NCI-H2107 treated with DMSO at 0.1 percent for 48 hours (cell line): Measurements from ENCODE around the gene LCE2D.

Source experiments
- DNase-seq: peaks from one replicate; lab custom pipeline; 2025; ENCODE audit not compliant: unreplicated experiment; lab: John Stamatoyannopoulos, UW

Gene LCE2D

DNA sequence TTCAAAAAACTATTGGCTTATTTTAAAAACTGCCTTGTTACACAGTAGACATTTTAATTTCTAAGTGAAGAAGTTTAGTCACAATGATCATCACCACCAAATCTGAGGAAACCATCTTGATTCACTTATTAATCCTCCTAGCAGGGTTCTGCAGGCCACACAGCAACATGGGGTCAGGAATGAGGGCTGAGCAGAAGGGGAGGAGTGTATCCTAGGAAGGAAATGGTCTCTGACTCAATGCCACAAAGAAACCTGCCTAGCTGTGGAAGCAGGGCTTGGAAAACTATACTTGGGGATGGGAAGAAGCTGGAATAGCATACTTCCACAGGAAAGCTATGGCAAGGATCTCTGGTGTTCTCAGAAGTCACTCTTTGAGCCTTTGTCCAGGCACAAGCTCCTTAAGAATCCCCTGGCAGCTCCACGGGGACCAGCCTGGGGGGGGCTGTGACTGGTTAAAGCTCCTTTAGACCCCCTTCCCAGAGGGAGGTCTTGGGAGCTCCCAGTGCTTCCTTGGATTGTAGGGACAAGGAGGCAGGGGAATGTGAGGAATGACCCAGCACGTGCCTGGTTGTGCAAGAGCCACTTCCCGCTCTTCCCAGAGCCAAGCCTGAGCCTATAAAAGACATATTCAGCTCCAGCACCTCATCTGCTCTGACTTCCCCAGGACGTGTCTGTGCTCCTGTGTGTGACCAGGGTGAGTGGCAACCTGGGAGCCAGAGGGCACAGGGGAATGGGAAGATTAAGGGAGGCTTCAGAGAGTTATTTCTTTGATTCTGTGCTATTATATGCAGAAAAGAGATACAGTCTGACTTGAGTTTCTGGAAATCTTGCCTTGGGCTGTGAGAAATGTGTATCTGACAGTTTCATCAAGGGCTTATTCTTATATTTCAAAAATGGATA, 34.8 kb downstream of the LCE2D start, which contains the start of gene LCE2A:
Gene LCE2A (plus strand): TSS at position 645 of the 900 bp plus-strand sequence. CDS start 557 bp downstream, outside the sequence.
- DNase-seq = no peak

DNA sequence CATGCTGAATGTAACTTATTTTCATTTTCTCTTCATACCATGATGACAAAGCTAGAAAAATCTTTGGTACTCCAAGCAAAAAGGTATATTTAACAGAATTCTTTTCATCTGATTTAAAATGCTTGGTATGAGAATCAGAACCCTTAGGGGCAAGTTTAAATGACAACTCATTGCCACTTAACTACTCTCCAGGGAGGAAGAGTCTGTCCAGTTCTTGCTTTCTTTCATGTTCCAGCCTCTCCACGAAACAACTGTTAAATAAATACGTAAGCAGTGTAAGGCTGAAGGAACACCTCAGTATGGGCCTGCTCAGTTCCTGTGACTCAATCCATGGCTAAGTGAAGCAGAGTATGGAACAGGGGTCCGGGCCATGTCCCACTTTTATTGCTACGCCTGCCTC, 36.6 kb downstream of the LCE2D start:
- no peak for DNase-seq

DNA sequence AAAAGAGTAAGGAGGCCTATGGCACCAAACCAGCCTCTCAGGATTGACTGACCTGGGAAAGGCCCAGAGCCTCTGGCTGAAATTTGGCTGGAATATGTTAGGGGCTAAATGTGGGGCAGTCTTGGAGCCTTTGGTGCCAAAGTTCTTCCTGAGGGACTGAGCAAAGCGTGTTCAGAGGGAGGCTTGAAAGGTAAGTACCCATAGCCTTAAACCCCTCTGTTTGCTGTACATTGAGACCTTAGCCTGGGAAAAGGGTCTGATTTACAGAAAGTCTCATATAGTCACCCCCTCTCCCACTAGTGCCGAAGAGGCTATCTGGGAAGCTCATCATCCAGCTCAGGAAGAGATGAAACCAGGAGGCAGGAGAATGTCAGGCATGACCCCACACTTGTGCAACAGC, 44.7 kb downstream of the LCE2D start, which contains the start of gene LCE4A:
Gene LCE4A (plus strand): TSS at position 301 of the 400 bp plus-strand sequence. CDS start 916 bp downstream, outside the sequence.
- DNase-seq = no peak
